ENCODE data around the gene NHLRC4. TPM values are rescaled to one million over a fixed set of nuclear protein-coding genes. Genes with fewer than 3 reads are reported as not detected.

NHLRC4 gene
- total RNA-seq, 1 experiment from 2014 or later: 0.92 TPM

GRCh38 chr16:560204-560700 lies 6.6 kb upstream of the NHLRC4 start, which contains the start of gene PRR35 (continued):
- no peak for TF ChIP-seq AR (CRISPR knock-in tag; IDR thresholded peaks at IDR 0.05)
- no peak for TF ChIP-seq ZNF219 (CRISPR knock-in tag; IDR thresholded peaks at IDR 0.05; ENCODE audit: borderline replicate concordance)
- no peak for TF ChIP-seq ATF2 (CRISPR knock-in tag; IDR thresholded peaks at IDR 0.05; ENCODE audit: borderline replicate concordance, low read depth)

GRCh38 chr16:560701-561412 lies 5.9 kb upstream of the NHLRC4 start:
- ChIA-PET POLR2A (no interaction called here), CTCF (no interaction called here)
- no peak overlapping the region for H3K4me3 Mint-ChIP-seq
- H3K9me3 Mint-ChIP-seq: no peaks in the 10 kb centered on the region
- H3K4me1 Mint-ChIP-seq: peaks cover 3% of the 10 kb centered on the region; the same call in 1 of the 2 replicates
- peaks cover 29% of the 10 kb centered on the region for H3K27me3 Mint-ChIP-seq (ENCODE audit: low read depth)
- no peak for DNase-seq (ENCODE audit: low spot score)
- TF ChIP-seq ZNF425 (CRISPR knock-in tag; conservative IDR thresholded peaks at IDR 0.05): no peak
- TF ChIP-seq CBFB (CRISPR knock-in tag; IDR thresholded peaks at IDR 0.05; ENCODE audit: low read depth): no peak
- no peaks in the 10 kb centered on the region for H3K36me3 Mint-ChIP-seq
- H3K27ac Mint-ChIP-seq: no peak overlapping the region
- ATAC-seq: no peak

GRCh38 chr16:561413-561794 lies 5.4 kb upstream of the NHLRC4 start:
- Mint-ChIP-seq H3K4me3 (no peak overlapping the region), H3K9me3 (no peaks in the 10 kb centered on the region), H3K27ac (no peak overlapping the region), H3K4me1 (peaks cover 4% of the 10 kb centered on the region), H3K27me3 (ENCODE audit: low read depth) (peaks cover 29% of the 10 kb centered on the region), H3K36me3 (no peaks in the 10 kb centered on the region)
- ATAC-seq (no peak), DNase-seq (ENCODE audit: low spot score) (no peak)
- ChIA-PET CTCF (no interaction called here), POLR2A (no interaction called here)
- TF ChIP-seq ZNF138 (CRISPR knock-in tag; conservative IDR thresholded peaks at IDR 0.05) (no peak), IRF1 (CRISPR knock-in tag; IDR thresholded peaks at IDR 0.05) (no peak), CREB1 (CRISPR knock-in tag; IDR thresholded peaks at IDR 0.05) (no peak), ERG (CRISPR knock-in tag; IDR thresholded peaks at IDR 0.05) (no peak), ATF2 (CRISPR knock-in tag; IDR thresholded peaks at IDR 0.05; ENCODE audit: borderline replicate concordance, low read depth) (no peak), CDX4 (CRISPR knock-in tag; IDR thresholded peaks at IDR 0.05; ENCODE audit: borderline replicate concordance) (no peak), ZBTB21 (CRISPR knock-in tag; IDR thresholded peaks at IDR 0.05; ENCODE audit: borderline replicate concordance) (no peak), ATF1 (CRISPR knock-in tag; IDR thresholded peaks at IDR 0.05) (no peak), OVOL2 (CRISPR knock-in tag; IDR thresholded peaks at IDR 0.05; ENCODE audit: borderline replicate concordance) (no peak), FOXJ3 (CRISPR knock-in tag; IDR thresholded peaks at IDR 0.05; ENCODE audit: borderline replicate concordance) (no peak)

Measured in WTC11 (cell line).